GM19438 (cell line): Measurements from ENCODE around the gene SPTBN5.

ENCODE experiments used
- ATAC-seq: cut with Tn5 transposase; IDR thresholded peaks from one replicate; pipeline ENCODE4 v1.9.1; 2021; ENCODE audit warnings: low read depth; ENCODE audit not compliant: unreplicated experiment

Gene SPTBN5

DNA sequence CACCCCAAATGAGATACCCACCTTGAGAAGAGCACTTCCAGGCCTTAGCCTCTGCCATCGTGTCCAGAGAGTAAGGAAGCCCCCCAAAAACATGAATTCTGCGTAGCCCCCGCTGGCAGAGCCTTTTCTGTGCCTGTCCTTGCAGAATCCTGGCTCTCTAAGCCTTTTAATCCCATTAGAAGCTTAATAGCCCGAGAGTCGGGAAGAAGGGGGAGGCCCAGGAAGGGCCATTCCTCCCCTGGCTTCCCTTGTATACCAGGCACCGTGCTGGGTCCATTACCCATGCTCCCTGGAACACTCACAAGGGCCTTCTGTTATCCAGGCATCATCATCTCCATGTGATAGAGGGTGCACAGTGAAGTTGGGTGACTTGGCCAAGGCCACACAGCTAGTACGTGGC, 7.1 kb downstream of the SPTBN5 start:
- no peak for ATAC-seq

DNA sequence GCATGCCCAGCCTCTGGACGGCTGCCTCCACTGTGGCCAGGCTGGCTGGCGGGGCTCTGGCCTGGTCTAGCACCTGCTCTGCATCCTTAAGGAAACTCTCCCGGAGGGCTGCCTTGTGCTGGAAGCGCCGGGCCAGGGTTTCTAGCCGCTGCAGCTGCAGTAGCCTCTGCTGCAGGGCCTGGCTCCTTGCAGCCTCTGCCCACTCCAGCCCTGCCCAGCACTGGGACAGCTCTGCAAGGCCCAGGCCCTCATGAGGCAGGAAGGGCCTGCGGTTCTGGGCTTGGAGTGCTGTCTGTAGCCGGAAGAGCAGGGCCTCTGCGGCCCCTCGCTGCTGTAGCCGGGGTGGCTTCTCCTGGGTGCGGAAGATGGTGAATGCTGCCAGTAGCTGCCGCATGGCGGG, 8.0 kb downstream of the SPTBN5 start:
- no peak for ATAC-seq

DNA sequence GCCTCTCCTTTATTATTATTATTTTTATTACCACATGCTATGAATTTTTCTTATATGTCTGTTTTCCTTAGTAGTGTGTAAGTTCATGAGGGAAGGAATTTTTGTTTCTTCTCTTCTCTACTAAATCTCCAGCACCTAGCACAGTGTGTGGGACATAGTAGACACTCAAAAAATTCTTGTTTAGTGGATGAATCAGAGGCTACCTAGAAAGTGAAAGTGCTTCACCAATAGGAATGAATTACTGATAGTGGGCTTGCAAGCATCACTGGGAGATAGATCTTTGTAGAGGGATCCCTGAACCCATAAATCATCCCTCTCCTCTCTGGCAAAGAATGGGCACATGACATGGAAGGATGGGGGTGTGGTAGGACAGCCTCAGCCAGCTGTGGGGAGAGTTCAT, 8.5 kb downstream of the SPTBN5 start:
- ATAC-seq = no peak

DNA sequence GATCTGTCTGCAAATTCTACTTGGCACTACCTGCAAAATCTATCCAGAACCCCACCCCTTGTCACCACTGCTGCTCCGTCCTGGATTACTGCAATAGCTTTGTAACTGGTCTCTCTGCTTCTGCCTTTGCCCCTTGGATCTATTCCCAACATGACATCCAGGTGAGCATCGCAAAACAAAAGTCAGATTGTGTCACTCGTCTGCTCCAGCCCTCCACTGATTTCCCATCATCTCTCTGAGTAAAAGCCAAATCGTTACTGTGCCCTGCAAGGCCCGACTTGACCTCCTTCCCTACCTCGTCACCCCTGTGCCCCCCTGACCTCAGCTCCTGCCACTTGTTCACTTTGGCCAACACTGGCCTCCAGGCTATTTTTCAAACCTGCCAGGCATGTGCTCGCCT, 9.4 kb downstream of the SPTBN5 start:
- ATAC-seq = no peak

DNA sequence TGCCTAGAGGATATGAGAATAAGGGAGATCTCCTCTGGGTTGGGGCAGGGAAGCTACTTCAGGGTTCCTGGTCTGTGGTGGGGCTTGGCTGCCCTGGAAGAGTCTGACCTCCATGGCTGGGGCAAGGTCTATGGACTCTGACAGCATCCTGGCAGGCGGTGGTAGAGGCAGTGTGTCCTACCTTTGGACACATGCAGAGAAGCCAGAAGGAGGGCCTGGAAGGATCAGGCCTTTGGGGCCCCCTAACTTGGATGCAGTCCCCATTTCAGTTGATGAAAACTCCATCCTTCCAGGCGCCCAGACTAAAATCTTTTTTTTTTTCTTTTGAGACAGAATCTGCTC, 10.4 kb downstream of the SPTBN5 start:
- ATAC-seq = no peak

- ATAC-seq = no peak
These were observed 11.0 kb downstream of the SPTBN5 start for GRCh38 chr15:41882689-41883483.

DNA sequence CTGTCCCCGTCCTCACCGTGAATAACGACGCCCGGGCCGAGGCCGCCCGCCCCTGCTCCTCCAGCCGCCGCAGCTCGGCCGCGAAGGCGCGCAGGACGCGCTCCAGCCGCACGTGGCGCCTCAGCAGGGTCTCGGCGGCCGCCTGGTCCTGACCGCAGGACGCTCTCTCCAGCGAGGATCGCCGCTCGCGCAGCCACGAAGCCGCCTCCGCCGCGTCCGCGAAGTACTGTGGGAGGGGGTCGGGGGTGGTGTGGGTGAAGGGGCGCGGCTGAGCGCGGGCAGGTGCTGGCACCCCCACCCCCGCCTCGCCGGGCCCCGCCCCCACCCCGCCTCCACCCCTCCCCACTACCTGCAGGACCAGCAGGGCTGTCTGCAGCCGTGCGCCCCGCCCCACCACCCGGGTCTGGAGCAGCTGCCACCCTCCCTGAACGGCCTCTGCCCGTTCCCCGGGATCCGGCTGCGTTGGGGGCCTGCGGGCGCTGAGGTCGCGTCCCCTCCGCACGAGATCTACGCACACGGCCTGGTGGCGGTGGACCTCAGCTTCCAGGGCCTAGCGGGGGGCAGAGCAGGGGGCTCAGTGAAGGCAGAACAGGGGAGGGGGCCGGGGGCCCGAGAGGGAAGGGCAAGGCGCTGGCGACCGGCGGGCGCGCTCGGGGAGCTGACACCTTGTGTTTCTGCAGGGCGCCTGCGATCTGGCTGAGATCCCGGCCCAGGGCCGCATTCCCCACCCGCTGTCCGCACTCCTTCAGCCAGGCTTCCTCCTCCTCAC, 11.7 kb downstream of the SPTBN5 start:
- ATAC-seq = no peak

- no peak for ATAC-seq
These were observed 12.3 kb downstream of the SPTBN5 start for GRCh38 chr15:41881550-41881919.

DNA sequence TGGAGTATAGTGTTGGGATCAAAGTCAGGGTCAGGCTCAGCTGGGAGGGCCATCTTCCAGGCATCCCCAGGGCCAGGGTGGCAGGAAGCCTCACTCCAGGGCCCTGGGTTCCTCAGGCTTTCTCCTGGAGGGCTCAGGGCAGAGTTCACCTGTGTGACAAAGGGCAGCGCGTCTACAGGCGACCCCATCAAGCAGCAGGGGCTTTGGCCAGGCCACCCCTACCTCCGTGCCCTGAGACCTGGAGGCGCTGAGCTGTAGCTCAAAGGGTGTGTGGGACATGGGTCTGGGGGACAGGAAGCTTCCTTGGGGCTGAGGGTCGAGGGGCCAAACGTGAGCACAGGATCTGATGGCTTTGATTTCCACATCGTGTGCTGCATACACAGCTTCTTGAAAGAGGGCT, 12.8 kb downstream of the SPTBN5 start:
- ATAC-seq = no peak

DNA sequence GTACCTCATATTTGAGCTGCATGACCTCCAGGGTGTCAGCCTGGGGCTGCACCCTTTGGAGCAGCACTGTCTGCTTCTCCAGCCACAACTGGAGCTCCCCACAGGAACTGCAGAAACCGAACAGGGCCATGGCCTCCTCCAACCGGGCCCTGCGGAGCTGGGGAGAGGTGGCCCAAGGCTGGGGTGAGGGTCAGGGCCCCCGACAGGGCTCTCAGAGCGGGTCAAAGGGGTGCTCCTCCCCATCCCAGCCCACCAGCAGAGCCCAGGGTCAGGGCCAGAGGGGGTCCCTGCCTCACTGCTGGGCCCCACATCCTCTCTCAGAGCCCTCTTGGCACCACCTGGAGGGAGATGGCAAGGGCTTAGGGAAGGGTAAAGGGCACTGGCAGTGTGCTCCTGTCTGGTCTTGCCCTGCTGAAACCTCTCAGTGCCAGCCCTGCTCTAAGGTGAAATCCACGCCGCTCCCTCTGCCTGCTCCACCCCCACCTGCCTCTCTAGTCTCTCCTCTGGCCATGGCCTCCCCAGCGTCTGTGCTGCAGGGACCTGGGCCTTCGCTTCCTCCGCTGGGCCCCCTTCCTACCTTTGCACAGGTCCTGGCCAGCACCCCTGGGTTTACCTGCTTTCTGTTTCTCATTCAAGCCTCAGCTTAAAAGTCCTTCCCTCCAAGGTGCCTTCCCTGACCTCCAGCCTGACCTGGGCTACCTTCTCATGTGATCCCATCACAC, 13.5 kb downstream of the SPTBN5 start:
- no peak for ATAC-seq

DNA sequence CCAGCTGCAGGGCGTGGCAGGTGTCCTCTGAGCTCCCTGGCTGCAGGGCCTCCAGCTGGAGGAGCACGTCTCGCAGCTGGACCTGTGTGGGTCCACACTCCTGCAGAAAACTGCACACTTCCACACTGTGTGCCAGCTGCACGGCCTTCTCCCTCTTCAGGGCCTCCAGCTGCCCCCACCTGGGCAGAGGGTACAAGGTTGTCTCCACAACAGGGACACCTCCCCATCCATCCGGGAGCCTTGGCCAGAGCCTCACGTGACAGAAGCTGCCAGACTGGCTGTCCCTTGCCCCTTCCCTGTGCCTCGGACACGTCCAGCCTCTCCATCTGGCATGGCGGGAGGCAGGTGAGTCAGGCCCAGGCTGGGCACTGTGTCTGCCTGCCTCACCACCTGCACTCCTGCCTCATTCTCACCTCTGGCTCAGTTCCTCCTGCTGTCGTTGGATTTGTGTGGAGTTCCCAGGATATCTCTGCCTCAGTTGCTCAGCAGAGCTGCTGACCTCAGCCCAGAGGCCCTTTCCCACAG, 14.5 kb downstream of the SPTBN5 start:
- ATAC-seq = no peak

- no peak for ATAC-seq
These were observed 15.5 kb downstream of the SPTBN5 start for GRCh38 chr15:41878355-41878699.

- no peak for ATAC-seq
These were observed 16.1 kb downstream of the SPTBN5 start for GRCh38 chr15:41877631-41878354.

DNA sequence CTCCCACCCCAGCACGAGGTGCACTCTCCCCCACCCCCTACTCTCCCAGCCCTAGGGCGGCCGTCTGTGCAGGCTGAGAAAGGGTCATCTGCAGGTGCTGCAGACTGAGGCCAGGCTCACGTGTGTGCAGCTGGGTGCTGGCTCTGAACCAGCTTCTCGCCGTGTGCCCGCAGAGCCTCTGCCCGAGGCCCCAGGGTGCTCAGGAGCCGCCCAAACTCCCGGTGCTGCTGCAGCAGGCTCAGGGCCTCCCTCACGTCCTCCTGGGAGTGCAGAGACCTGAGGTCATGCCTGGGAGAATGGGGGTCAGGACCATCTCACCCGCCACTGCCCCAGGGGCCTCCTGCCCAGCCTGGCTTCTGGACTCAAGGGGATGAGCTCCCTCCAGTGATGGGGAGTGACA, 17.2 kb downstream of the SPTBN5 start:
- ATAC-seq = no peak

DNA sequence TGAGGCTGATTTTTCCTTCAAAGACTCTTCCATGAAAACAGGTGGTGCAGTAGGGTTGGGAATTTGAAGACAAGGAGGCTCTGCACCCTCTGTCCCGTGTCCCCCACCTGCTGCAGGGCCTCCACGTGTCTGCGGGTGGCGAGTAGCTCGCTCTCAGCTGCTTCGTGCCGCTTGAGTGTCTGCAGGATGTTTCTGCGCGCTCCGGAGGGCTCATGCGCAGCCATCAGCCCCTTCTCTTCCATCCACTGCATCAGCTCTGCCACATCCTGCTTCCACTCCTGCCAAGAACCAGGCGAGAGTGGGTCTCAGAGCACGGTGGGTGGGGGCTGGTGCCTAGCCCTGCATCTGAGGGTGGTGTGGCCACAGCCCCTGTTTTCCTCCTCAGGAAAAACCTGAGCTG, 17.8 kb downstream of the SPTBN5 start:
- no peak for ATAC-seq

DNA sequence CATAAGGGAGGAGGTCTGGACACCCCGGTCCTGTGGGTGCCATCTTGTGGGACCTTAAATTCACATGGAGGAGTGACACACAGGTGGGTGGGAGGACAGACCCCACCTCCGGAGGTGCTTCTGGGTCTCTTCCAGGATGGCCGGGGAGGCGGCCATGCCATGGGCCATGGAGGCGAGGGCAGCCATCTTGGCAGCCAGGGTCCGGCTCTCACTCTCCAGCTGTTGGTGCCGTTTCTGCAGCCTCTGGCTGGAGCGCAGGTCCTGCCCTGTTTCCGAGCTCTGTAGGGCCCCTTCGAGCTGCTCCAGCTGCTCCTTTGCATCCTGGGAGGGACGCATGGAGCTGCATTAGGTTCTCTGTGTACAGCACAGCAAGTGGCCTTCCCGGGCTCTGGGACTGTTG, 19.1 kb downstream of the SPTBN5 start:
- ATAC-seq = no peak

GRCh38 chr15:41873711-41874110, 20.1 kb downstream of the SPTBN5 start:
- ATAC-seq = no peak

DNA sequence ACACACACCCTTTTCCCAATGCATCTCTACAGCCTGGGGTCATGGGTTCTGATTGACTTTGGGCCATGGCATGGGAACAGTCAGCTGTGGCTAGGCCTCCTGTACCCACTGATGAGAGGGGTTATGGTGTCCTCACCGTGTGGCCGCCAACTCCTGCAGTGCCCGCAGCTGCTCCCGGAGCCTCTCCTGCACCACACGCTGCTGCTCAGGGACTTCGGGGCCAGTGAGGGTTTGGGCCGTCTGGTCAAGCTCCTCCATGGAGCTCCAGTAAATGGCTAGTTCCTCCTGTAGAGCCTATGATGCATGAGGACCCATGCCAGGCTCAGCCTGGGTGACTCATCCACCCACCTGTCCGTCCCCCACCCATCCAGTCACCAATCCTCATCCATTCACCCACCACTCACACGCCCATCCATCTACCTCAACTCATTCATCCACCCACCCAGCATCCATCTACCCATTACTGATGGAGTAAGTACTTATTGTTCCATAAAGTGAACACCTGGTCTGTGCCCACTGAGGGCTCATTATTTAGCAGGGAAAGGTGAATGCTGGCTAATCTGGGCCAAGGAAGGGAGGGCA, 21.6 kb downstream of the SPTBN5 start:
- ATAC-seq = no peak

- no peak for ATAC-seq
These were observed 22.5 kb downstream of the SPTBN5 start for GRCh38 chr15:41871175-41871905.

GRCh38 chr15:41870689-41871081, 23.2 kb downstream of the SPTBN5 start:
- no peak for ATAC-seq
